HG02798 (cell line): ENCODE results near the gene TRIM49C.
"Not testable (repeated sequence)": the region's sequence is repeated elsewhere in the genome, so short reads cannot be mapped to it uniquely, and the experiment has no call there.

Experiments
- ATAC-seq: cut with Tn5 transposase; IDR thresholded peaks from one replicate; pipeline ENCODE4 v1.9.1; 2021; ENCODE audit warnings: mild to moderate bottlenecking; ENCODE audit not compliant: unreplicated experiment, poor library complexity

The TRIM49C gene, protein sequence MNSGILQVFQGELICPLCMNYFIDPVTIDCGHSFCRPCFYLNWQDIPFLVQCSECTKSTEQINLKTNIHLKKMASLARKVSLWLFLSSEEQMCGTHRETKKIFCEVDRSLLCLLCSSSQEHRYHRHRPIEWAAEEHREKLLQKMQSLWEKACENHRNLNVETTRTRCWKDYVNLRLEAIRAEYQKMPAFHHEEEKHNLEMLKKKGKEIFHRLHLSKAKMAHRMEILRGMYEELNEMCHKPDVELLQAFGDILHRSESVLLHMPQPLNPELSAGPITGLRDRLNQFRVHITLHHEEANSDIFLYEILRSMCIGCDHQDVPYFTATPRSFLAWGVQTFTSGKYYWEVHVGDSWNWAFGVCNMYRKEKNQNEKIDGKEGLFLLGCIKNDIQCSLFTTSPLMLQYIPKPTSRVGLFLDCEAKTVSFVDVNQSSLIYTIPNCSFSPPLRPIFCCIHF

GRCh38 chr11:90030806-90031205, at the start of gene TRIM49C:
TSS of gene TRIM49C (plus strand) at chr11:90031106. CDS start at chr11:90035212, 4,106 bp downstream.
- ATAC-seq, result not testable (repeated sequence)

DNA sequence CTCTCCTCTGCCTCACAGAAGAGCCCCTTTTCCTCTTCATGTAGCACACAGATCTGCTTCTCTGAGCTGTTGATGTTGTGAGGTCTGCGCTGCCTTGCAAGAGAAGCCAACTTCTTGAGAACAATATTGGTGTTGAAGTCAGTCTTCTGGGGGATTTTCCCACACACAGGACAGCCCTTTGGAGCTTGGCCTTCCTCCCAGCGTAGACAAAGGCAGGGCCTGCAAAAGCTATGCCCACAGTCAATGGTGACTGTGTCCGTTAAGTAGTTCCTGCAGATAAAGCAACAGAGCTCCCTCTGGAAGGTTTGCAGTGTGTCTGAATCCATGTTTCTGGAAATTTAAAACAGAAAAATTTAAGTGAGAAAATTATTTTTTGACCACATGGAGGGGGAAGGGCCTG, 6.7 kb upstream of the TRIM49C start:
- ATAC-seq, result not testable (repeated sequence)

- ATAC-seq, result not testable (repeated sequence)
Measured at GRCh38 chr11:90051591-90052209, 20.8 kb downstream of the TRIM49C start.

GRCh38 chr11:90052311-90052710, 21.4 kb downstream of the TRIM49C start:
- ATAC-seq, result not testable (repeated sequence)

DNA sequence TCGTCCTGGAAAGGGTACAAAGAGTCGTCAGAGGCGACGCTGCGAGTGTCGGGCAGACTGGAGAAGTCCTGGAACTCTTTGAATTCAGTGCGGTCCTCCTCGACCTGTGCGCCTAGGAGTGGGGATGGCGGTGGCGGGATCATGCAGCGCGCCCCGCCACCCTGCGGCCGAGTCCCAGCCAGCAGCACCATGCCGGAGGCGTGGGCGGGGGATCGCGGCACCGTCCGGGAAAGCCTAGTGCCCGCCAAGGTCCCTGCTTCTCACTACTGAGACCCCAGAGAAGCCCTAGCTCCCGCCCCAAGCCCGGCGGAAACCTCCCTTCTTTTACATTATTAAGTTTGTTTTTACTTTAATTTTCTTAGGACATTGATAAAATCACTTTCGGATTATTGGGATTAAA, 22.6 kb downstream of the TRIM49C start:
- ATAC-seq, result not testable (repeated sequence)

DNA sequence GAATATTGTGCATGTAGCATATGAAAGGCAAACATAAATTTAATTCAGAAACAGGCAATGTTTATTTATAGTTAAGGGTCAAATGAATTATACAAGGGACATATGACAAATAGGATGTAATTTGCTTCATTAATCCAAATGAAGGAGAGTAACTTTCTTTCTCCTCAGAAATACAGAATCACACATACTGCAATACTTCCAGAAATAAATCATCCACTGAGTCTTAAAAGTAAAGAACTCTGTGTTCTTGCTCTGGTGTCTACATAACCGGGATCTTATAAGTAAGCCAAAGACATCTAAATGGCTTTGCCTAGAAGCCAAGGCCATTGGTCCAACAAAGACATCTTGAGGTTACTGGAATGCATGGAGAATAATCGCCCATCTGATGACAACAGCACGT, 54.7 kb downstream of the TRIM49C start, which contains the start of gene UBTFL1:
UBTFL1 (plus strand) TSS at position 301 of the 400 bp plus-strand sequence; CDS start at position 301, 0 bp downstream.
- ATAC-seq, result not testable (repeated sequence)

DNA sequence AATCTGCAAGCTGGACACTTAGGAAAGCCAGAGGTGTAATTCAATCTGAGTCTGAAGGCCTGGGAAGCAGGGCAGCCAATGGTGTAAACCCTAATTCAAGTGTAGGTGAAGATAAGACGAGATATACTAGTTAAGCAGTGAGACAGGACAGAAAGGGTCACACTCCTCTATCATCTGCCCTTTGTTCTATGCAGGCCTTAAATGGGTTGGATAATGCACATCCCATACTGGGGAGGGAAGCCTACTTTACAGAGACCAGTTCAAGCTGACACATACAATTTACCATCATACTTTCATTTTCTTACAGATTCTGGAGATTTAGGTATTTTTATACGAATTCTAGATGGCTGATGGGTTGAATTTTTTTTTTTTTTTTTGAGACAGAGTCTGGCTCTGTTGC, 57.8 kb downstream of the TRIM49C start:
- not testable (repeated sequence) for ATAC-seq
